ENCODE measurements around the gene COMMD6.

The COMMD6 gene

GRCh38 chr13:75521956-75522355 lies 15.7 kb downstream of the COMMD6 start:
- no peak for DNase-seq (ENCODE audit: low read depth)

- no peak for DNase-seq (ENCODE audit: low read depth)
These were observed 19.1 kb downstream of the COMMD6 start for GRCh38 chr13:75518439-75519088.

DNA sequence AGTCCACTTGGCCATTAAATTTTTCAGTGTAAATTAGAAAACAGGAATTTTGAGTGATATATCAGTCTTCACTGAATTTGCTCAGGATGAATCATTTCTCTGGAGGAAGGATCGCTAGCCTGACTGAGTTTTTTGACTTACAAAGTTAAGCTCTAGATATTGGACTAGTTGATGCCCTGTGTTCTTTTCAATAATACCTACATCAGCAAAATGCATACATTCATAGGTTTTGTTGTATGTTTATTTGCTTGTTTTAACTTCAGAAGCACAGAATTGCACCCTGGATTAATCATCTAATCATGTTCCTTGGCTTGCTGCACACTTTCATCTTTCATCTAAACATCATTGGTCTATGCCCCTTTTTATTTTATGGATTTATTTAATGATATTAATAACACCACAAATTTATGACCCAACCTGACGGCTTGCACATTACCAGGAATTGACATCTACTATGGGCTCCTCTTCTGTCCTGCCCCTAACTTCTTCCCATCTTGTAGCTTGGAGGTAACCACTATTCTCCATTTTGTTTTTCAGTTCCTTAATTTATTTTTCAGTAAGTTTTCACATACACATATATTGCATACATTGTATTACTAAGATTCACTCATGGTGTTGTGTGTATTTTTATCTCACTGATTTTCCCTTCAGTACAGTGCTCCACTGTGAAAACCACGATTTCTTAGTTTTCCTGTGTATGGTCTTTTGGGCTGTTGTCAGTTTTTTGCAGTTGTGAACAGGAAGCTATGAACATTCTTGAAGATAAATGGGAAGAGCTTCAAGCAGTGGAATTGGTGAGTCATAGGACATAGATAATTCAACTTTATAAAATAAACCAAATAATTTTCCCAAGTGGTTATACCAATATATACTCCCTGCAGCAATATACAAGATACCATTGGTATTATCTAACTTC lies 23.3 kb downstream of the COMMD6 start:
- no peak for DNase-seq (ENCODE audit: low read depth)

DNA sequence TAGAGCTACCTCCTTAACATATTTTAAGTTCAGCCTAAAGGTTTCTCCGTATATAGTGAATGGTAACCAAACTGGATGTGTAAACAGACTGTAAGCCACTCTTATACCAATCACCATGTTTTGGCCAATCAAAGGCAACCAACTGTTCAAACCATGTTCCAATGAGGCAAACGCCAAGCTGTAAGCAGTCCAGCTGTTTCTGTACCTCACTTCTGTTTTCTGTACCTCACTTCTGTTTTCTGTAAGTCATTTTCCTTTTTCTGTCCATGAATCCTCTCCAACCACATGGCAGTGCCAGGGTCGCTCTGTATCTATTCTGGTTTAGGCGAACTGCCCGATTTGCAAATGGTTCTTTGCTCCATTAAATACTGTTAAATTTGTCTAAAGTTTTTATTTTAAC lies 24.4 kb downstream of the COMMD6 start:
- DNase-seq (ENCODE audit: low read depth), result no peak

- no peak for DNase-seq (ENCODE audit: low read depth)
These were observed 25.4 kb downstream of the COMMD6 start for GRCh38 chr13:75512253-75512652.

DNA sequence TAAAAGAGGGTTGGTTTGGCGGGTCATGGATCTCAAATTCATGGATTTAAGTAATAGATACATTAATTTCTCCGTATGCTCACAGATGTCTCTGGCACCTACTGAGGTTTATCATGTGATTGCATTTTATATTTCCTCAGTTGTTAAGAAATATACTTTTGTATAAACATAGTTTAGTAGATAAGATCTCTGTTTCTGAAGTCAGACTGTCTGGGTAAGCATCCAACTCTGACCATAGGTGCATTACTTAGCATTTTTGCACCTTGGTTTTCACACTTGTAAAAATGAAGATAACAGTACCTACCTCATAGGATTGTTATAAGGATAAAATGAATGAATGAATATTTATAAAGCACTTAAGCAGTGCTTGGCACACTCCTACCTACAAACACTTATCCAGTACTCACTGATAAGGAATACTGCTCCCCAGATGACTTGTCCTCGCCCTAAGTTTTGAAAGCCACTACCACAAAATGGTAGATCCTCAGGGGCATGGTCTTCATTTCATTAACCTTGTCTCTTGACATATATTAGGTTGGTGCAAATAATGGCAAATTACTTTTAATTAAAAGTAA lies 26.5 kb downstream of the COMMD6 start:
- no peak for DNase-seq (ENCODE audit: low read depth)

DNA sequence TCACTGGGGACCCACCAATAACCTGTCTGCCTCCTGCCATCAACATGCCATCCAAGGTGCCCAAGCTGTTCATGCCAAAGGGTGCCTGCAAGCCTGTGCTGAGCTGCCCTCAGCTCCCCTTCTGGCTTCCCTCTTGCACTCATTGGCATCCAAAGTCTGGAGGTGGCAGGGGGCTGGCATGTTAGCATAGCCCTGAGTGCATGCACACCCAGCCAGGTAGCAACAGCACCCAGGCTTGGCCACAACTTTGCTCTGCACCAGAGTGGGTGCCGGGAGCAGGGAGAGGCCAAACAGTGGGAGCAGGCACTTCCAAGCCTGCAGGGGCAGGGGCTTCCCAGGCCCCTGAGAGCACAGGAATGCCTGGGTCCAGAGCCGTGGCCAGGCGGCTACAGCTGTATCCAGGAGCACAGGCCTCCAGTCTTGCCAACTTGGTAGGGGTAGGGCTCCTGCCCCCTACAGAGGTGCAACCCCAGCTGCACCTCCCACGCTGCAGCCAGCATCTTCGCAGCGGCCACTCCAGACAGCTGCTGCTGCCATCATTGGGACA lies 29.6 kb downstream of the COMMD6 start:
- no peak for DNase-seq (ENCODE audit: low read depth)

DNA sequence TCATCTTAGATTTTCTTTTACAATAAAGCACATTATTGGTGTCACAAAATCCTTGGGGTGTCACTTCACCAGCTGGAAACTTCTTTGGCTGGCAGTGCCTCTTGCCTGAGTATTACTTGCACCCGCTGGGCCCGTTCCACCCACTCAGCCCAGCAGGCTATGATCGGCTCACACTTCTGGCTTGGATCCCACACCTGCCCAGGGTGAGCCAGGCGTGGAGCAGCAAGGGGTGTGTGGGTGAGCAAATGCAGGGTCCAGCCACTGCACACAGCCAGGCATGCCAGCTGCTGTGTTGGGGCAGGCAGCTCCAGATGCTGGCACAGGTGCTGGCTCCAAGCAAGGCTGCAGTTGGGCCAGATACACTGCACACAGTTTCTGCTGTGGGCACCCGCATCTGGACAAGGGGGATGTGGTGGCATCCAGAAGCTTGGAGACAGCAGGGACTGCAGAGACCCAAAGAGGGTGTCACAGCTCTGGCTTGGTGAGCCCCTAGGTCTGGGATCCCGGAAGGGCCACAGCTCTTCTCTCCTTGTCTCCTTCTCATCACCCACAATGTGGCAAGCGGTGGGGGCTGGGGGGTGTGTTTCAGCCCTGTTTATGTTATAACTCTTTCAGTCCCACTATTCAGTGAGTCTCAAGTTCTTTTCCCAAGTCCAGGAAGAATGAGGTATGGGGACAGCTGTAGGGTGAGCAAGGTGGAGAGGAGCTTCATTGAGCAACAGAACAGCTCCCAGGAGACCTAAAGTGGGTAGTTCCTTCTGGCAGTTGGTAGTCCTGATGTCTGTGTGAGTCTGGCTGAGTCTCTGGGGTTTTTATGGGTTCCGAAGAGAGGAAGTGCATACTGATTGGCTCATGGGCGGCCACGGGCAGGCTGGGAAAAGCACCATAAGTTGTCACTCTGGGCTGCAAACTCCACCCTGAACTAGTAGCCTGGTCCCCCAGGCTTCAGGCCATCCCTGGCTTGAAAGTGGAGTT lies 30.3 kb downstream of the COMMD6 start:
- no peak for DNase-seq (ENCODE audit: low read depth)

GRCh38 chr13:75506018-75506417 lies 31.6 kb downstream of the COMMD6 start:
- no peak for DNase-seq (ENCODE audit: low read depth)

GRCh38 chr13:75505327-75505726 lies 32.3 kb downstream of the COMMD6 start:
- no peak for DNase-seq (ENCODE audit: low read depth)

GRCh38 chr13:75495938-75496337 lies 41.7 kb downstream of the COMMD6 start:
- peak; percentile 24 for DNase-seq (ENCODE audit: low read depth)

DNA sequence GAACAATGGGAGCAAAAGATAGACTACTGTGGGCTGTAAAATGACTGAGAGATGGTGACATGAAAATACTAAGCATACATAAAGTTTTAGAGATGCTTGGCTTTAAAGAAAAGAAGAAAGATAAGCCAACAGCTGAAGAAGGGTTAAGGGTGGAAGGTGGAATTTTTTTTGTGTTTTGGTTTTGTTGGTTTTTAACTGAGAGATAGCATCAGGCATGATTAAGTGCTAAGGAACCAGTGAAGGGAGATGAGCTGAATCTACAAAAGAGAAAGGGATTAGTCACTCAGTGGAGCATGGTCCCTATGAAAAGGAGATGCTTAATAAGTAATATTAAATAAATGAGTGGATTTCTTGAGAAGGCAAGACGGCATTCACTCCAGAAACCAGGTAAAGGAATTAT lies 43.1 kb downstream of the COMMD6 start:
- DNase-seq (ENCODE audit: low read depth), result no peak

DNA sequence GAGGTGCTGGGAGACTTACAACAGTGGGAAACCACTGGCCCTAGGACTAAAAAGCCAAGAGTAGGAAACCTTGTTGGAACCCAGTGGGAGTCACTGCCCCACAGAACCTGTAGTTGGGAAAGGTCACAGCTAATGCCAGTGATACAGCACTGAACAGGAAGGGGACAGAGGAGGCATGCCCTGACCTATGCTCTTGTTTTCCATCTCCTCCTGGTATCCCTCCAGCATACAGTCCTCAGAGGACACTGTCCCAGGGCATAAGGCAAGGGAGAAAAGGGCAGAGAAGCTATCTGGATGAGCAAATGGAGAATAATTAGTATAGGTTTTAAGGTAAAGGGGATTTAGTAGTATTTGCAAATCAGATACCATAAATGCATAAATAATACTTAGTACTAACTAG lies 44.5 kb downstream of the COMMD6 start:
- DNase-seq (ENCODE audit: low read depth), result no peak

- no peak for DNase-seq (ENCODE audit: low read depth)
These were observed 45.3 kb downstream of the COMMD6 start for GRCh38 chr13:75492389-75492788.

- no peak for DNase-seq (ENCODE audit: low read depth)
These were observed 46.3 kb downstream of the COMMD6 start for GRCh38 chr13:75491376-75491775.

GRCh38 chr13:75489502-75490263 lies 48.0 kb downstream of the COMMD6 start:
- no peak for DNase-seq (ENCODE audit: low read depth)

DNA sequence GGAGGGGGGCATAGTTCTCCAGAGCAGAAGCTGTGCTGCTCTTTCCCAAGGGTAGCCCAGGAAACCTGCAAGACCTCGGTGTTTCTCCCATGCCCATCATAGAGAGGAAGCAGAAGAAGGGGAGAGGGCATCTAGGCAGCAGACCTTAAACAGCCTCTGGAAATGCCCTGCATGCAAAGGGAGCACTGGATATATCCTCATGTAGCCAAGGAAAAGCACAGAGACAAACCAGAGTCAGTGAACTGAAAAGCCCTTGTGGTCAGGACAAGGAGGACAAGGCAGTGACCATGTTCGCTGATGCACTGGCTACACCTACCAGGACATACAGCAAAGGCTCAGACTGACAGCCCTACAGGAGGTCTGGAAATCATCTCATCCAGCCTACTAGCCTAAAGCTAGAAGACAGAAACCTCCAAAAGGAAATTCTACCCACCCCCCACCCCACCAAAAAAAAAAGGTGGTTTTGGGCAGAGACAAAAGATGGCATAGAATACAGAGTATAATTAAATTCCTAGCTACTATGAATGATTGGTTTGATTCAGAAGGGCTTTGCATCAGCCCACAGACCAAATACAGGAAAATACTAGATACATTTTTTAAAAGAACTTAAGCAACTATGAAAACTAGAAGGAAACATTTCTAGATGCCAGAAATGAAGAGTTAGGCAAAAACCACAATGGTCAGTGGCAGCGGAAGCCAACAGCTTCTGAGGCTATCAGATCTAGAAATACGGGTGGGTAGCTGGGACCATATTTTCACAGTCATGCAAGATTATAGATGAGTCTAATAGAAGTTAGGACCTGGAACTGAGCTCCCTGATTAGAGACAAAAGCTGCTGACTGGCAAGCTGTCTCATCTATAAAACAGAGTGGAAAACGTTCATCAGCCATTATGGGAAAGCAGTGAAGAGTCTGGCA lies 51.2 kb downstream of the COMMD6 start:
- DNase-seq (ENCODE audit: low read depth), result no peak

DNA sequence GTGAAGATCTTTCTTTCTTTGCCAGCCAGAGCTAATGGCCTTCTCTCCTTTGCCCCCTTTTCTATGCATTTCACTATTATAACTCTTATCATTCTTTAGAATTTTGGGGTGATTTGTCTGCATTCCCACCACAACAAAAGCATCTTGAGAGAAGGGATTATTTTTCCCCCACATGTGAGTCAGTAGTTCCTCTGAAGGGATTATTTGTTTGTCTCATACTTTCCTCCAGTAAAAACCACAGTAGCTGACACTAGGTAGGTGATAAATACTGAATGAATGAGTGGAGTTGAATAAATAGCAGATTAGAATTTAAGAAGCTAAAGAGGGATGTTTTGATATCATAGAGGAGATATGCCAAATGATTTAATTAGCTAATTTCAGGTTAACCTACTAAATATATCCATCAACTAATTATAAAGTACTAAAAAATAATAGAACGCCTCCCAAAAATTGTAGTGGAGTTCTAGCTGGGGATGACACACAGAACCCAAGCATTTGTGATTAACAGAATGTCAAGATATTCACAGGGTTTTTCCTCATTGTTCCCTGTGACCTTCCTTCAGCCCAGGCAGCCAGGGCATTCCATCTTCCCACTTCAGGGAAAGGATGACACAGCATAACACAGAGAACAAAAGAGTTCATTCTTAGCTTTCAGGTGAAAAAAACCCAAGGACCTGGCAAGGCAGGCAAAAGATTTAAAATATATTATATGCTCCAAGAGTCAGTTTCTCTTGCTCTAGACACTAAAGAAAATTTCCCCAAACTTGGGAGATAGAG lies 52.2 kb downstream of the COMMD6 start:
- DNase-seq (ENCODE audit: low read depth), result no peak

DNA sequence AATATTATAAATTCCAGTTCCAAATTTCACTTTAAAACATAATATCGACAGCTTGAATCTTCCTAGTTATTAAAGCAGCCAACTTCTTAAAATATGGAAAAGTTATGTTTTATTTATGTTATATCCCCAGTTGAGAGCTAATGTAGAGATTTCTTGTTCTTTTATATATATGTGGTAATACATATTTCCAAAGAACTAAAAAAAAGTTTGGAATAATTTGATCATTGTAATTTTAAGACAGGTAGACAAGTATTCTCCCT lies 54.9 kb downstream of the COMMD6 start:
- no peak for DNase-seq (ENCODE audit: low read depth)
